HG02884 (cell line): Measurements from ENCODE around the gene AKT3.
A peak's percentile ranks its signal among the peaks of the same experiment; 100 is the strongest.
"Not testable (repeated sequence)": the region's sequence is repeated elsewhere in the genome, so short reads cannot be mapped to it uniquely, and the experiment has no call there.

Experiments used
- ATAC-seq: cut with Tn5 transposase; IDR thresholded peaks from one replicate; pipeline ENCODE4 v1.9.1; 2021; ENCODE audit warnings: mild to moderate bottlenecking, moderate library complexity; ENCODE audit not compliant: unreplicated experiment

The AKT3 gene

DNA sequence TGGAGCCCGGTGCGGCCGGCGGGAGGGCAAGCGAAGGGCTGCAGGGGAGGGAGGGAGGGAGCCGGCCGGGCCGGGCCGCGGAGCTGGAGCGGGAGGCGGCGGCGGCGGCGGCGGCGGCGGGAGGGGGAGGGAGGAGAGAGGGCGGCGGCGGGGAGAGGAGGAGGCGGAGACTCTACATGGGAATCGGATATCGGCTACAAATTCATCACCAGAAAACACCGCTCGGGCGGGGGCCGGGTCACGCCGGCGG lies at the start of gene AKT3:
Gene AKT3, minus strand, starts transcription at position 42 of the 250 bp plus-strand sequence. CDS start 7,073 bp downstream, outside the sequence.
- peak; percentile 43 for ATAC-seq

DNA sequence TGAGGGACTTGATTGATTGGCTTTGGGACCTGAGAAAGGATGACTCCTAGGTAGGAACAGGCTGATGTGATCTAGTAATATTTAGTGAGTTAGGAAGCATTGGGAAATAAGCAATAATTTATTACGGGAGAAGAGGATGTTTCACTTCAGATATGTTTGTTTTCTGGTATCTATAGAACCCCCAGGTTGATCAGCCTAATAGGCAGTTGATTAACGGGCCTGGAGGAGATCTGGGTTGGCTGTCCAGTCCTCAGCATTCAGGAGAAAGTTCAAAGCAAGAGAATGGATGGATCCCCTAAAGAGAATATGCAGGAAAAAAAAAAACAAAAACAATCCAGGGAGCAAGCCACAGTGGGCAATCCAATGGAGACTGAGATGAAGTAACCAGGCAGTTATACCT lies 48.2 kb upstream of the AKT3 start:
- ATAC-seq, result no peak

DNA sequence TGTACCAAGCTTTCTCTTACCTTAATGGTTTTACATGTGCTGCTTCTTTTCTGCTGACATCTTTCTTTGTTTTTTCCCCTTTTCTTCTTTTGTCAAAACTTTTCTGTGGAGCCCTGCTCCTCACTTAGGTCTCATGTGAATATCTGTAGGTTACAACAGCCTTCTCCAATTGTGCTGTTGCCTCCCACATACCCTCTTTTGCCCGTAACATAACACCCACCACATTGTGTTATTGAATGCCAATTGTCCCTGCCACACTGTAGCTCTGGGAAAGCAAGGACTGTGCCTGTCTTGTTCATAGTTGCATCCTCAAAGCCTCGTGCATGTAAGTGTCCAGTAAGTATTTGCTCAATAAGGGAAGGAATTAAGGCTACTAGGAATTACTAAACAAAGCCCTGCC lies 46.3 kb upstream of the AKT3 start:
- ATAC-seq, result no peak

DNA sequence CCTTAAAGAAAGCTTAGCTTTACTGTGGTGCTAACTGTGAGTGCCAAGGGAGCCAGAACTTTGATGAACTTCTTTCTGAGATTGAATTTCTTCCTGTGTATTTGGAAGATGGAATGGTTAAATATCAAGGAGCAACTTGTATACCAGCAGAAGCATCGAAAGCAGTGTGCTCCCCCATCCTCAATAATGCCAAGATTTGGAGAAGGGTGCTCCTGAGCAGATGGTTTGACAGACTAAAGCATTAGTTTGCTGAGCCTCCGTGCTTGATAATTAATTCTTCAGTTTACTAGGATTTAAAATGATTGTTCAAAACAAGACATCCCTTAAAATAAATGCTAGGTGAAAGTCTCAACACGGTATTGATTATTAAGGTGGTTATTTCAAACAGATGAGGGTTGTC lies 42.4 kb upstream of the AKT3 start:
- no peak for ATAC-seq

DNA sequence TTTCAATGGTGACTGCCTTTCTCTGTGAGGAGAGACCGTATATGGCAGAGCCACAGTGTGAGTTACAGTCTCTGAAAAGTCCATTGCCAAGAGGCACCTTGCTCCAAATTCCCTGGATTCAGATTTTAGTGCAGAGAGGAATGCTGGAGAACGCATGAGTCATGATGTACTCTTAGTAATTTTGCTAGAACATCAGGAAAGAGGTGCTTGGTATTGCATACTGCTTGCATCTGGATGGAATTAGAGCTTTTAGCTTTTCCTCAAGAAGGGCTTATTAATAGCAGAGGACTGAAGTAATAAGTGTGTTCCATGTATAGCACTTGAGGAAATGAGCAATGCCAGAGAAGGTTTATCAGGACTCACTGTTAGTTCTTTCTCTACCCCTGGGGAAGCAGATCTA lies 40.5 kb upstream of the AKT3 start:
- no peak for ATAC-seq

DNA sequence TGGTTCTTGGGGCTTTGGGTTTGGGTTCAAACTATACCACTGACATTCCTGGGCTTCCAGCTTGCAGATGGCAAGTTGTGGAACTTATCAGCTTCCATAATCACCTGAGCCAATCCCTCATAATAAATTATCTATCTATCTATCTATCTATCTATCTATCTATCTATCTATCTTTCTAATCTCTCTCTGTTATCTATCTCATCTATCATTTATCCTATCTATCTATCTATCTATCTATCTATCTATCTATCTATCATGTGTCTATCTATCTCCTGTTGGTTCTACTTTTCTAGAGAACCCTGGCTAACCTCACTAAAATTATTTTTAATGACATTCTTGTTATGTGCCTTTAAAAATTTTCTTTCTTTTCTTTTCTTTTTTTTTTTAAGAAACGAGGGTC lies 35.8 kb upstream of the AKT3 start:
- no peak for ATAC-seq

DNA sequence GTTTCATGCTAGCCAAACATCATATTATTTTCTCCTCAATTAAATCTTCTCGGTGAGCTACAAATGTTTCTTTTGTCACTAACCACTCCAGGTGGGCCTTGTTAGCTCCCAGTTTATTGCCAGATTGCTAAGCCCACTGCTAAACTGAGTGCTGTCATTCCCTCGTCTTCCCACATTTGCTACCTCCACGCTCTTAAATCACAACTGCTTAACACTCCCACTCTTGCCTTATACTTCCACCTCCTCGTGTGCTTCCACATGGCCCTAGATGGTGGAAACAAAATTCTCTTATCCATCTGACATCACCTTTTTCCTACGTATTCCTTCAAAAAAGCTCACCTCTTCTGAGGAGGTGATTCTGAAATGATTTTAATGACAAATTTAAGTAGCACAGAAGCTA lies 34.6 kb upstream of the AKT3 start:
- ATAC-seq, result no peak

DNA sequence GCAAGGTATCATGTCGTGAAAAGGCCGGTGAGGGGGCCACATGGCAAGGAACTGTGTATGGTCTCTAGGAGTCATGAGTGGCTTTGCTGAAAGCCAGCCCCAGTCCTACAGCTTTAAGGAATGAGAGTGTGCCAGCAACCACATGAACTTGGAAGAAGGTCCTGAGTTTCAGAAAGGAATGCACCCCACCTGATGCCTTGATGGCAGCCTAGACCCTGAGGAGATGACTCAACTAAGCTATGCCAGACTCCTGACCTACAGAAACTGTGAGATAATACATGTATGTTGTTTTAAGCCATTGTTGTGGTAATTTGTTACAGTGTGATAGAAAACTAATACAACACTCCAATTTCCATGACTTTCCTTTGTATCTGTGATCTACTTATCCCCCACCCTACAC lies 33.5 kb upstream of the AKT3 start:
- no peak for ATAC-seq

DNA sequence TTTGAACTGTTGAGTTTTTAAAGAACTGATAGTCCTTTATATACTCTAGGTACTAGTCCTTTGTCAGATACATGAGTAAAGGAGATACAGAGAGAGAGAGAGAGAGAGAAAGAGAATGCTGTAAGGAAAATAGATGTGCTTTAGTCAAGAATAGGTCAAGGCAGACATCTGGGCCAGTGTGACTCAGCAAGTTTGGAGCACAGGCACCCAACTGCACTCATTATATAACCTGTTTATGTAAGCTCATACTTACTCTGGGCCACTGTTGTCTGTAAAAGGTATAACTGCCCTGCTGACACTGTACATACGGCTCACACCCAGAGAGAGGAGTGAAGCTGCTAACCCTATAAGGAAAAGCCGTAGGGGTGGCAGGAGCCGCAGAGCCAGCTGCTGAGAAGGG lies 32.2 kb upstream of the AKT3 start:
- ATAC-seq, result no peak

DNA sequence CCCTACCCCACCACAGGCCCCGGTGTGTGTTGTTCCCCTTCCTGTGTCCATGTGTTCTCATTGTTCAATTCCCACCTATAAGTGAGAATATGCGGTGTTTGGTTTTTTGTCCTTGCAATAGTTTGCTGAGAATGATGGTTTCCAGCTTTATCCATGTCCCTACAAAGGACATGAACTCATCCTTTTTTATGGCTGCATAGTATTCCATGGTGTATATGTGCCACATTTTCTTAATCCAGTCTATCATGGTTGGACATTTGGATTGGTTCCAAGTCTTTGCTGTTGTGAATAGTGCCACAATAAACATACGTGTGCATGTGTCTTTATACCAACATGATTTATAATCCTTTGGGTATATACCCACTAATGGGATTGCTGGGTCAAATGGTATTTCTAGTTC lies 27.0 kb upstream of the AKT3 start:
- ATAC-seq, result not testable (repeated sequence)

DNA sequence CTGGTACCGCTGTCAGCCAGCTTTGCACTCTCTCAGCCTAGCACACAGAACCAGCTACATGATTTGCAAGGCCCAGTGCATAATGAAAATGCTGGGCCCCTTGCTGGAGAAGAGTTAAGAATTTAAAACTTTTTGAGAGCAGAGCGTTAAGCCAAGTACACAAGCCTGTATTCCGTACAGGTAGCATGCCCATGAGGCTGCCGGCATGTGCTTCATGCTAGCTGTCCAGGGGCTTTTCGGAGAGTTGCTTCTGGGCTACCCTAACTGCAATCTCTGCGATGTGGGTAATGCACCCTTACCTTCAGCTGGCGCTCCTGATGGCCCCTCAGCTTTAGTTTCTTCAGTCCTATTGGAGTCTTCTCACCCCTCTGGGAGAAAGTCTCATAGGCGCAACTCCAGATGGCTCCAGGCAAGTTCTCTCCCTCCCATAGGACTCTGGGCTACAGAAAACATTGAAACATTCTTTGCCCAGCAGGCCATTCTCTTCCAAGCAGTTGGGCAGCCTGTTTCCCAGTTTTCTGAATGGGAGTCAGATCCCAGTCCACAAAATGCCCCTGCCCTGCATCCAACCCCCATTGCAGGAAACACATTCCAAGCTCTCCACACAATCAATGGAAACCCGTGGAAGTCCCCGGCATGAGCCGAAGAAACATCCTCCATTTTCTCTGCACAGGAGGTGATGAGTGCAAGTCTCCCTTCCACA lies 5.7 kb upstream of the AKT3 start:
- ATAC-seq, result no peak

DNA sequence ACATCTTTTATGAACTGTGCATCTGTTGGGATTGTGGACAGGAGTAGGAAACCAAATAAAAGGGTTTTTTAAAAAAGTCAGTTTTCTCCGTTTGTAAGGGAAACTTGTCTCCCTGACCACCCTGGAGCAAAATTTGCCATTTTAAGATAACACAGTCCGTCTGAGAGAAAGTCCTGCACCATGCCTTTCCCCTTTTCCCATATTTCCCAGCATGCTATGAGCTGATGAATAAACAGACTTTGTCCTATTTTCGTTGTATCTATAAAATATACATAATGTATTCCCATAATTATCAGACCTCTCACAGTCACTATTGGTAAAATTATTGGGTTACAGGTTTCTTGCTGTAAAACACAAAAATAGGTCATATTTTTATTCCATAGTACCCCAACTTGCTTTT lies 1.7 kb upstream of the AKT3 start:
- no peak for ATAC-seq

DNA sequence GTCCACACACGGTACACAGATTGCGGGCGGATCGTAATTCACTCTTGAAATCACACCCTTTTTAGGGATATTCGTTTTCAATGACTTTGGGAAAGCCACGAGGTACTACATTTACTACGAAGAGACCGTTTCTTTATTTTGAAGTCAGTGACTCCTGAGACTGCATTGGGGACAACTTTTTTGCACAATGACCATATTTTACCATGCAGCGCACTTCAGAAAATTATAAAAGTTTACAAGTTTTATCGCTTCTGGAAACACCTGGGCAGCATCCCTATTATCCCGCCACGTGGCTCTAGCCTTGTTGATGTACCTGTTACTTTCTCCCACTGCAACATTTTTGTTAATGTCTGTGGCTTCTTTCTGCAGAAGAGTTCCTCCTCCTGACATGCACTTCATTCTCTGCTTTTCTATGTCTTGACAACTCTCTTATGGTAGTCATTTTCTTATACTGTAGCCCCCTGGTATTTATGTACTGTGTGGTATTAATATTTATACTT lies 1.3 kb upstream of the AKT3 start:
- ATAC-seq, result no peak

DNA sequence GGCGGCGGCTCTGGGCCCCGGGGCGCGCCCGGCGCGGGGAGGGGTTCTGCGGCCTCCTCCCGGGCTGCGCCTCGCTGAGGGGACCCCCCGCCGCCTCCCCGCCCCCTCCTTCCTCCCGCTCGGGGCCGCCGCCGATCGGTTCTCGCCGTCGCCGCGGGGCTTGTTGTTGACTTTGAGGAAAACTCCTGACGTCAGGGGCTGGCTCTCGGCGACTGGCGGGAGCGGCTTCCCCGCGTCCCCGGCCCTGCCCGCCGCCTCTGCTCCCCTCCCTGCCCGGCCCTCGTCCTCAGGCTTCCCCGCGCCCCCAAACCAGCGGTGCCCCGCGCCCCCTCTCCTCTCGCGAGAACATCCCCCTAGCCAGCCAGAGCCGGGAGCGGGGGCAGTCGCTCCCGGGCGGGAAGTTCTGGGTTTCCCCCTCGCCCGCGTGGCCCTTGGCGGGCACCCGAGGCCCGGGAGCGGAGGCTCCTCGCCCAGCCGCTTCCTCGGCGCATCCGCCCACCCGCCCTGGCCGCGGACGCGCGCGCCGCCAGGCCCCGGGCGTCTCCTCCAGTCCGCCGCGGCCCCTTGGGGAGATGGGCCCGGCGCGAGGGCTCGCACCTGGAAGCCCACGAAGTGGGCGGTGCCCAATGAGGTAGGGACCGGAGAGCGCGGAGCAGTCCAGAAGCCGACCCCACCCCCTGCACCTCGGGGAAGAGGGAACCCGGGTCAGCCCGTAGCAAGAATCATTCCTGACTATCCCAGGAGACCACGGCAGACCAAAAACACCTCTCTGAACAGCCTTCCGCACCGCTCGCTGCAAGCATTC lies 611 bp upstream of the AKT3 start:
- ATAC-seq, result peak; percentile 35

DNA sequence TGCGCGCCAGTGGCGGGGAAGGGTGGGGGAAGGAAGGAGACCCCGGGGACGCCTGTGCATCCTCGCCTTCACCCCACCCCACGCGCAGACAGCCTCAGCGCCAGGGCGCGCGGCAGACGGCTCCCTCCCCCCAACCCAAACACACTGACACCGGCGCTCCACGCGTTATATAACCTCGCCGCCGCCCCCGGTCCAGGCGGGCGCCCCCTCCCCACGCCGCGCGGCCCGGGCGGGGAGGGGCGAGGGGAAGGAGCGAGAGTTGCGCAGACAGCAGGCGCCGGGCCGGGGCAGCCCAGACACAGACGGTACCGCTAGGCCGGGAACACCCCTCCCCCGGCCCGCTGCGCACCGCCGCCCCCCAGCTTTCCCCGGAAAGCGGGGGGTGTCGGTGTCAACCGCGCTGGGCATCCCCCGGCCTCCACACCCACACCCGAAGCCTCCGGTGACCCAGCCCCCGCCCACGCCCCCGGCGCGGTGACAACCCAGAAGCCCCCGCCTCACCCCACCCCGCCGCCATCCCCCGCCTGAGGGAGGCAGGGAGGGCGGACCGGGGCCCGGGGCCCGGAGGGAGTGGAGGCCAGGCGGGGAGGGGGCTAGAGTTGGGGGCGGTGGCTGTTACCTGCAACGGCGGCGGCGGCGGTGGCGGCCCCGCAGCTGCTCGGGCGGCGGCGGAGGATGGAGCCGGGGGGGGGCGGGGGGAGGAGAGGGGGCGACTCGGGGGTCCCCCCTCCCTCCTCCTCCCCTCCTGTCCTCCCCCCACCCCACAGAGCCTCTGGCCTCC lies 432 bp downstream of the AKT3 start:
- ATAC-seq, result peak; percentile 10

DNA sequence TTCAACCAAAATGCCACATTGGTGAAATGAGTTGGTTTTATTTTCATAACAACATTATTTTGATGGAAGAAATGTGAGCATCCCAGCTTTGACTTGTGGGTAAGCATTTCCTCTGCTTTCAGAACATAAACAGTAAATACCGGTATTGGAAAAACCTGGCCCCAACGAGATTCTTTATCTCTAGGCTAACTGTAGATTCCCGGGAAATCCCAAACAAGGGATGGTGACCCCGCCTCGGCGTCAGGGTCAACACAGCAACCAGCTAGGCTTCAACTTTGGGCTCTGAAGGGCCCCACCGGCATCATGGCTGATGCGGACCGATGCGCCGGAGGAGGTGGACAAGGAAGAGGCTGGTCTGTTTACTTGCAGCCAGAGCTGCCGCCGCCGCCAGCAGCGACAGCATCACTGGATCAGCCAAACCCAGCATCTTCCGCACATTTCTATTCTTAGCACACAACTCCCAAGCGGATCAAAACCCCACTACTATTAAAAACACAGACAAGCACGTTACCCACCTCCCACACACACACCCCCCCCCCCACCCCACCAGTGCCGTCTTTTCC lies 1.1 kb downstream of the AKT3 start:
- ATAC-seq, result no peak

DNA sequence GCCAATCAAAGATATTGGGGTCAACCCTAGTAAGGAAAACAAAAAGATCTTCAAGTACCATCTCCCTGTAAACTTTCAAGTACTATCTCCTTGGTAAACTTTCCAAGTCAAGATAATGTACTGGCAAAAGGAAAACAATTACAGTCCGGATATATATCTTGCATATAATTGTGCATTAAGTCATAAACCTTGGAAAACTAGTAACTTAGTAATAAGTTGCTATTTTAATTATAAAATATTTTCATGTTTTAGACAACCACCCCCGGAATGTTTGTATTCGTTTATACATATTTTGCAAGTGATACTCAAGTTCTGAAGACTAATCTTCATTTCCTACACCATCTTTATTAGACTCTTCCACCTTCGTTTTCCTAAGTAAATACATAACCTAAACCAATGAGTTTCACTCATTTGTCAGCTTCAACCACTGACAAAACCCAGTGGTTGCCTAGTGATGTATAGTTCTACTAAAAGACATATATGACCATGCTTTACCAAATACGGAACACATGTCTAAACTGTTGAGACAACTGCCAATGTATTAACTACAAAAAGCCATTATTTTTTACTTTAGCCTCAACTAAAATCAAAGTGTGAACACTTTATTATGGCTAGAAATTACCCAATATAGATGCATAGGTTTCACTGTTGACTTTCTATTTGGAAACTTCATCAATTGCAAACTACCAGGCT lies 1.7 kb downstream of the AKT3 start:
- no peak for ATAC-seq

DNA sequence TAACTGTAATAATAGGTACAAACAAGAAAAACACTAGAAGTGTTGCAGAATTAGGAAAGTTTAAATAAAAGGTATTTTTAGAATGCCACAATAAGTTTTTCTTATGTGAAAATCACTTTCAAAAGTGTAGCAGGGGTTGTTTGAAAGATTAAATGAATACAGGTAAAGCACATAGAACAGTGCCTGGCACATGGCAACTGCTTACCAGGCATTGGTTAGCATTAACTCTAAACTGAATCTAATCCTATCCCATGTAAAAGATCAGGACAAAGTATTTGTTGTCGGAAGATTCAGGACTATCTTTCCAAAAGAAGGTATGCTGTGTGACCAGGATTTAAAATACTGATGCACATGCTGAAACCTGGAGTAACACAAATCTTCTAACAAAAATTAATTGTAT lies 3.3 kb downstream of the AKT3 start:
- ATAC-seq, result no peak

DNA sequence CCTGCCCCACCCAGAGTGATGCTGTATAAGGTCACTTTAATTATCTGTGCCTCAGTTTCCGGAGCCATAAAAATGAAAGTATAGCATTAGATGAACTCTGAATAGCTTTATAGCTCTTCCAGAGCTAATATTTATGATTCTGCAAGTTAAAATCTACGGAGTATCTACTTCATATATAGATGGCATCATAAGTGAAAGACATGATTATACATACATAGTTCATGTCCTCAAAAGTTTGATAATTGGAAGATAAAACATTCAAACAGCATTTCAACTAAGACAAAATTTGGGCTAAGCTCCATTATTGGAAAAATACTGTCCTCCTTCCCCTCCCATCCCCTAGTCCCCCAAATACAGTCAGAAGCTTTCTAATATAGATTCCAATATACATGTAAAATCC lies 4.2 kb downstream of the AKT3 start:
- no peak for ATAC-seq

DNA sequence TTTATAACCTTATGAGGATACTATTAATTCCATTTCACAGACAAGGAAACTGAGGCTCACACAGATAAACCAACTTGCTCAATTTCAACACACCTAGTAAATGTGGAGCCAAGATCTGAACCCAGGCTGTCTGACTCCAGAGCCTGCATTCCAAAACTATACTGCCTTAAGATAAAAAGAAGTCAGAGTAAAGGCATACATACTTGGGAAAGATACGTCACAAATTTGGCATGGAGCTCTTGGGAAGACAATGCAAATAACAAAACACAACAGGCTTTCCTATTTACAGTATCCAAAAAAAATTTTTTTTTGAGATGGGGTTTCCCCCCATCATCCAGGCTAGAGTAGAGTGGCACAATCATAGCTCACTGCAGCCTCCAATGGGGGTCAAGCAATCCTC lies 5.9 kb downstream of the AKT3 start:
- ATAC-seq, result no peak

DNA sequence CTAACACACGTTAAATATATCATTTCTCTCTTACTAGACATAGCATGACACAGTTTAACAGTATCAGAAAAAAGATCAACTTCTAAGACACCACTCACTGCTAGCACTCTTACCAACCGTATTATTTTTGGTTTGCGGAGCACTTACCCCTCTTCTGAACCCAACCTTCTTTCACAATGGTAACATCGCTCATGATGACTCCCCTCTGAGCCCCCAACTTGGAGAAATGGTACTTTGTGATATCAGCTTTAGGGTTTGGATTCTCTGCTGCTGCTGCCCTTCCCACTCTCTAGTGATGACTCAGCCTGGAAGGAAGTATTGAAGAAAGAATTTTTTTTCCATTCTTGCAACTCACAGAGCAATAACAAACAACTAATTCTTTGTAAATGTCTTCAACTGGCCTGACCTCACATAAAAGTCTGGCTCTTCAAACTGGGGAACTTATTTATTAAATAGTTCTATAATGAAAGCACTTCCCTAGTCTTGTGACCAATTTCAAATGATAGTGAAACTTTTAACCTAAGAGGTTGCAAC lies 7.0 kb downstream of the AKT3 start:
- ATAC-seq, result no peak
